Type B pancreatic cell (in vitro differentiated cells): ENCODE results near the gene RAB20. TPM values are rescaled to one million over a fixed set of nuclear protein-coding genes. Genes with fewer than 3 reads are reported as not detected.

ENCODE experiments used
- DNase-seq: peaks from one replicate; pipeline ENCODE4 v3.0.0; 2021; ENCODE audit warnings: mixed read lengths; ENCODE audit not compliant: unreplicated experiment; ENCODE audit errors: extremely low spot score
- H3K27ac Mint-ChIP-seq: 2 replicates; pipeline ENCODE4 v1.8.0; 2021; ENCODE audit warnings: mild to moderate bottlenecking, mixed read lengths
- H3K27me3 Mint-ChIP-seq: 2 replicates; pipeline ENCODE4 v1.8.0; 2021; ENCODE audit warnings: mixed read lengths
- H3K36me3 Mint-ChIP-seq: 2 replicates; pipeline ENCODE4 v1.8.0; 2021; ENCODE audit warnings: mixed read lengths
- H3K4me1 Mint-ChIP-seq: one replicate; pipeline ENCODE4 v1.8.0; 2021; ENCODE audit warnings: mixed read lengths; ENCODE audit not compliant: unreplicated experiment
- H3K4me3 Mint-ChIP-seq: 2 replicates; pipeline ENCODE4 v1.8.0; 2021; ENCODE audit warnings: mild to moderate bottlenecking, mixed read lengths
- H3K9me3 Mint-ChIP-seq: 2 replicates; pipeline ENCODE4 v1.8.0; 2021; ENCODE audit warnings: mixed read lengths
- total RNA-seq: library from RNA; stranded (reverse); gene quantifications from 2 replicates; pipeline ENCODE4 v1.2.1, GENCODE V29; 2021; ENCODE audit warnings: low replicate concordance
- TF ChIP-seq, protein P1 (sequence below): fragments of 200-600 bp; sonication (generic); conservative IDR thresholded peaks from 2 replicates; pipeline ENCODE4 v1.5.0; 2021; ENCODE audit warnings: antibody characterized with exemption, mild to moderate bottlenecking

Gene RAB20
- total RNA-seq, 1 donor from 2014 or later, result 6.4 TPM

DNA sequence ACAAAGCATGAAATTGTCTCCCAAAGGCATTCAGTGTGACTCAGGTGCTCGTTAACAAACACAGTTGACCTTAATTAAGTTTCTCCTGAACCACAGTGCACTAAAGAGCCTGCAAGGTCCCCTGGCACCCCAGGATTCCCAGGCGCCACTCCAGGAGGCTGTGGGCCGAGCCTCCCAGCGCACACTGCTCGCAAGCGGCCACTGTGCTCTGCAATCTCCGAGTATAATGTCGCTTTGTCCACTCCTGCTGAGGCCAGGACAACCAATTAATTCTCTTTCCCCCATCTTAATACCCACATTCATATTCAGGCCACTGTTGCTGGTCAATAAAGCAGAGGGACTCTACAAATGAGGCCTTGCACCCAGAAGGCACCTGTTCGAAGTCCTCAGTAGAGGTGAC is 8.8 kb downstream of the RAB20 start:
- peaks cover 23% of the 10 kb centered on the region for H3K4me1 Mint-ChIP-seq
- no peaks in the 10 kb centered on the region for H3K9me3 Mint-ChIP-seq
- no peak for DNase-seq
- no peaks in the 10 kb centered on the region for H3K27me3 Mint-ChIP-seq
- no peak overlapping the region for H3K27ac Mint-ChIP-seq
- no peak overlapping the region for H3K4me3 Mint-ChIP-seq
- no peaks in the 10 kb centered on the region for H3K36me3 Mint-ChIP-seq
- TF ChIP-seq, protein P1, sequence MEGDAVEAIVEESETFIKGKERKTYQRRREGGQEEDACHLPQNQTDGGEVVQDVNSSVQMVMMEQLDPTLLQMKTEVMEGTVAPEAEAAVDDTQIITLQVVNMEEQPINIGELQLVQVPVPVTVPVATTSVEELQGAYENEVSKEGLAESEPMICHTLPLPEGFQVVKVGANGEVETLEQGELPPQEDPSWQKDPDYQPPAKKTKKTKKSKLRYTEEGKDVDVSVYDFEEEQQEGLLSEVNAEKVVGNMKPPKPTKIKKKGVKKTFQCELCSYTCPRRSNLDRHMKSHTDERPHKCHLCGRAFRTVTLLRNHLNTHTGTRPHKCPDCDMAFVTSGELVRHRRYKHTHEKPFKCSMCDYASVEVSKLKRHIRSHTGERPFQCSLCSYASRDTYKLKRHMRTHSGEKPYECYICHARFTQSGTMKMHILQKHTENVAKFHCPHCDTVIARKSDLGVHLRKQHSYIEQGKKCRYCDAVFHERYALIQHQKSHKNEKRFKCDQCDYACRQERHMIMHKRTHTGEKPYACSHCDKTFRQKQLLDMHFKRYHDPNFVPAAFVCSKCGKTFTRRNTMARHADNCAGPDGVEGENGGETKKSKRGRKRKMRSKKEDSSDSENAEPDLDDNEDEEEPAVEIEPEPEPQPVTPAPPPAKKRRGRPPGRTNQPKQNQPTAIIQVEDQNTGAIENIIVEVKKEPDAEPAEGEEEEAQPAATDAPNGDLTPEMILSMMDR, result no peak

- H3K36me3 Mint-ChIP-seq, result no peaks in the 10 kb centered on the region
- no peak for DNase-seq
- H3K4me1 Mint-ChIP-seq, result peaks cover 28% of the 10 kb centered on the region
- H3K27ac Mint-ChIP-seq, result no peak overlapping the region
- no peaks in the 10 kb centered on the region for H3K9me3 Mint-ChIP-seq
- H3K27me3 Mint-ChIP-seq, result no peaks in the 10 kb centered on the region
- no peak overlapping the region for H3K4me3 Mint-ChIP-seq
- TF ChIP-seq, protein P1, result no peak
Observed at GRCh38 chr13:110551284-110551683, 10.2 kb downstream of the RAB20 start.

GRCh38 chr13:110549795-110550160 is 11.7 kb downstream of the RAB20 start:
- Mint-ChIP-seq H3K27me3 (no peaks in the 10 kb centered on the region), H3K4me3 (no peak overlapping the region), H3K9me3 (no peaks in the 10 kb centered on the region), H3K4me1 (peaks cover 20% of the 10 kb centered on the region), H3K27ac (peak overlapping the region; percentile 61), H3K36me3 (no peaks in the 10 kb centered on the region)
- TF ChIP-seq, protein P1, result no peak
- DNase-seq, result no peak

DNA sequence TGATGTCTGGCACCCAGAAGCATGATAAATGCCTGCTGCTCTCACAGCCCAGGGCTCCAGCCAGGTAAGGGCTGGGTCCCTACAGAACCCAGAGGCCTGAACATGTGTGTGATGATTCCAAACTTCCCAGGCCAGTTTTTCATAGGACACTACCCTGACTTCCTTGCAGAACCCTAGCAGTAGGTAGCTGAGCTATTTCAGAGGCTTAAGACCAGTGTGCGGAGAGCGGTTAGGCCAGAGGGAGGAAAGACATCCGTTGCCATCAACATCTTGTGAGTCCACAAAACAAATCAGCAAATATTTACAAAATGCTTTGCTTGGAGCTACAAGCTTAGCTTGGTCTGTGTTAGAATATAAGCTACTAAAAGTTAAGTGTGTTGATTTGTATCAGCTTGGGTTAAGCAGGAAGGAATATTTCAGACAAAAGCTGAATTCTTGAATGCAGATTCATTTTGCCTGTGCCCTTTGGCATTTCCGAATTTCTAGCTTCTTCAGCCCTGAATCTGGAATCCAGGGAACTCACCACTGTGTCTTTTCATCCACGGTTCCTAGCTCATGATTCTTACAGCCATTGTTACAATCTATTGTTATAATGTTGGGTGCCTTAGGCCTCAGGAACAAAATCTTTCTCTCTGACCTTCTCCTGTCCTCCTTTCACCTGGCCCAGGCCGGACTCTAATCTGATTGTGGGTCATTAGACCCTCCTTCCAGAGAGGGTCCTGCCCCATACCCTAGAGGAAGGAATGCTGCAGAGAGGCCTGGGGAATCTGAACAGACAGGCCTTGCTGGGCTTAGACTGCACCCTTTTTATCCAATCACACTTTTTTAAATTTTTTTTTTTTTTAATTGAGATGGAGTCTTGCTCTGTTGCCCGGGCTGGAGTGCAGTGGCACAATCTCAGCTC is 12.4 kb downstream of the RAB20 start:
- DNase-seq, result no peak
- Mint-ChIP-seq H3K4me1 (peaks cover 20% of the 10 kb centered on the region), H3K36me3 (no peaks in the 10 kb centered on the region), H3K4me3 (no peak overlapping the region), H3K9me3 (no peaks in the 10 kb centered on the region), H3K27me3 (no peaks in the 10 kb centered on the region), H3K27ac (no peak overlapping the region)
- TF ChIP-seq, protein P1, result no peak

DNA sequence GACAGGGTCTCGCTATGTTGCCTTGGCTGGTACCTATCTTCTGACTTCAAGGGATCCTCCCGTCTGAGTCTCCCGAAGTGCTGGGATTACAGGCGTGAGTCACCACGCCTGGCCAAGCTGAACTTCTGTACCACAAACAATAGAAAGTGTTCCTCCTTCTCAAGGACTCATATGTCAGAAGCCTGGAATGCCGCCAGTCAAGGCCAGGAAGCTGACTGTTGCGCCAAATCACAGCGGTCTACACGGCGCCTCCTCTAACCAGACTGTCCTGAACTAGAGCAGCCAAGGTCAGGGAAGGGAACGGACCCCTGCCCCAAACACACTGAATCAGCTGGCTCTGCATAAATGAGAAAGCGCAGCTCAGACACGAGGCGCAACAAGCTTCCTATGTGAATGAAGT is 14.6 kb downstream of the RAB20 start:
- Mint-ChIP-seq H3K36me3 (no peaks in the 10 kb centered on the region), H3K27ac (peak overlapping the region; percentile 46), H3K27me3 (no peaks in the 10 kb centered on the region), H3K4me3 (no peak overlapping the region), H3K9me3 (no peaks in the 10 kb centered on the region), H3K4me1 (peaks cover 25% of the 10 kb centered on the region)
- no peak for DNase-seq
- TF ChIP-seq, protein P1, result no peak
